Endothelial cell (in vitro differentiated cells): ENCODE measurements around the gene PIF1. TPM values are rescaled to one million over a fixed set of nuclear protein-coding genes. Genes with fewer than 3 reads are reported as not detected.
A peak's percentile ranks its signal among the peaks of the same experiment; 100 is the strongest.
"Not testable (repeated sequence)": the region's sequence is repeated elsewhere in the genome, so short reads cannot be mapped to it uniquely, and the experiment has no call there.

ENCODE experiments used
- DNase-seq: peaks from one replicate; pipeline ENCODE4 v3.0.0; 2021; ENCODE audit warnings: low spot score
- H3K27ac Mint-ChIP-seq: one replicate; pipeline ENCODE4 v1.8.0; 2021; ENCODE audit warnings: mixed read lengths, inconsistent platforms; ENCODE audit not compliant: unreplicated experiment
- H3K27me3 Mint-ChIP-seq: one replicate; pipeline ENCODE4 v1.8.0; 2021; ENCODE audit warnings: mild to moderate bottlenecking, moderate library complexity, mixed read lengths, inconsistent platforms; ENCODE audit not compliant: unreplicated experiment
- H3K36me3 Mint-ChIP-seq: one replicate; pipeline ENCODE4 v1.8.0; 2021; ENCODE audit warnings: mild to moderate bottlenecking, low read depth, mixed read lengths, inconsistent platforms; ENCODE audit not compliant: unreplicated experiment
- H3K4me1 Mint-ChIP-seq: one replicate; pipeline ENCODE4 v1.8.0; 2021; ENCODE audit warnings: mild to moderate bottlenecking, mixed read lengths, inconsistent platforms; ENCODE audit not compliant: unreplicated experiment
- H3K4me3 Mint-ChIP-seq: one replicate; pipeline ENCODE4 v1.8.0; 2021; ENCODE audit warnings: mild to moderate bottlenecking, mixed read lengths, inconsistent platforms; ENCODE audit not compliant: unreplicated experiment
- H3K9me3 Mint-ChIP-seq: one replicate; pipeline ENCODE4 v1.8.0; 2021; ENCODE audit warnings: mixed read lengths, inconsistent platforms; ENCODE audit not compliant: unreplicated experiment
- total RNA-seq: library from RNA; stranded (reverse); fragmentation: NEBNext Ultra II Directional; extraction: Animal tissue kit (Norgen Biotek cat#: 25700); gene quantifications from one replicate; pipeline ENCODE4 v1.2.1, GENCODE V29; 2021; ENCODE audit not compliant: unreplicated experiment
- TF ChIP-seq, protein P1 (sequence below): fragments of 200-600 bp; sonication (generic); IDR thresholded peaks from one replicate; pipeline ENCODE4 v1.5.0; 2021; ENCODE audit warnings: antibody characterized with exemption; ENCODE audit not compliant: unreplicated experiment

The PIF1 gene
- total RNA-seq, 1 donor from 2014 or later, result 4.8 TPM

DNA sequence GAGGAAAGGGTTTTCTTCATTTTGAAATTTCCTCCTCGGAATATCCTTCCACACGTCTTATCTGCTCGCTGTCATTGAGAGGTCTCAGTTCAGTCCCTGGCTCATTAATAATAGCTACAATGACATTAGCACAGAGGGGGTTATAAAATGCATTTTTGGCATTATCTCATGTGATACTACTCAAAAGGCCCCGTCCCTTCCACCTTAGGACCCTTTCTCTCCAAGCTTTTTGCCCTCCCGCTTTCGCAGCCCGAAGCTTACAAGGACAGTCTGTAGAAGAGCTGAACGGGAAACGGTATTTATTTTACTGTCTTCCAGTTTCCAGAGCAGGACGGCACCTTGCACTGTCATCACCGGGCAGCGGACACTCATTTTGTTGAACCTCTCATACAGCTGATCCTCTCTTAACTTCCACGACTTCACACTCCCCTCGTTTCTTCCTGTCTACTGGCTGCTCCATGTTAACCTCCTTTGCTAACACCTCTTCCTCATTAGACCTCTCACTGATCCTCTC is 10.6 kb upstream of the PIF1 start:
- Mint-ChIP-seq H3K27me3 (peaks cover 10% of the 10 kb centered on the region), H3K4me1 (peaks cover 23% of the 10 kb centered on the region), H3K27ac (peak overlapping the region; percentile 34), H3K4me3 (peak overlapping the region; percentile 35), H3K9me3 (no peaks in the 10 kb centered on the region), H3K36me3 (peaks cover 3% of the 10 kb centered on the region)
- TF ChIP-seq, protein P1, sequence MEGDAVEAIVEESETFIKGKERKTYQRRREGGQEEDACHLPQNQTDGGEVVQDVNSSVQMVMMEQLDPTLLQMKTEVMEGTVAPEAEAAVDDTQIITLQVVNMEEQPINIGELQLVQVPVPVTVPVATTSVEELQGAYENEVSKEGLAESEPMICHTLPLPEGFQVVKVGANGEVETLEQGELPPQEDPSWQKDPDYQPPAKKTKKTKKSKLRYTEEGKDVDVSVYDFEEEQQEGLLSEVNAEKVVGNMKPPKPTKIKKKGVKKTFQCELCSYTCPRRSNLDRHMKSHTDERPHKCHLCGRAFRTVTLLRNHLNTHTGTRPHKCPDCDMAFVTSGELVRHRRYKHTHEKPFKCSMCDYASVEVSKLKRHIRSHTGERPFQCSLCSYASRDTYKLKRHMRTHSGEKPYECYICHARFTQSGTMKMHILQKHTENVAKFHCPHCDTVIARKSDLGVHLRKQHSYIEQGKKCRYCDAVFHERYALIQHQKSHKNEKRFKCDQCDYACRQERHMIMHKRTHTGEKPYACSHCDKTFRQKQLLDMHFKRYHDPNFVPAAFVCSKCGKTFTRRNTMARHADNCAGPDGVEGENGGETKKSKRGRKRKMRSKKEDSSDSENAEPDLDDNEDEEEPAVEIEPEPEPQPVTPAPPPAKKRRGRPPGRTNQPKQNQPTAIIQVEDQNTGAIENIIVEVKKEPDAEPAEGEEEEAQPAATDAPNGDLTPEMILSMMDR, result no peak
- no peak for DNase-seq

GRCh38 chr15:64833690-64834089 is 8.2 kb upstream of the PIF1 start:
- Mint-ChIP-seq H3K4me3 (no peak overlapping the region), H3K4me1 (peaks cover 21% of the 10 kb centered on the region), H3K27me3 (peaks cover 3% of the 10 kb centered on the region), H3K36me3 (peaks cover under 1% of the 10 kb centered on the region), H3K9me3 (no peaks in the 10 kb centered on the region), H3K27ac (no peak overlapping the region)
- TF ChIP-seq, protein P1, result no peak
- DNase-seq, result no peak

DNA sequence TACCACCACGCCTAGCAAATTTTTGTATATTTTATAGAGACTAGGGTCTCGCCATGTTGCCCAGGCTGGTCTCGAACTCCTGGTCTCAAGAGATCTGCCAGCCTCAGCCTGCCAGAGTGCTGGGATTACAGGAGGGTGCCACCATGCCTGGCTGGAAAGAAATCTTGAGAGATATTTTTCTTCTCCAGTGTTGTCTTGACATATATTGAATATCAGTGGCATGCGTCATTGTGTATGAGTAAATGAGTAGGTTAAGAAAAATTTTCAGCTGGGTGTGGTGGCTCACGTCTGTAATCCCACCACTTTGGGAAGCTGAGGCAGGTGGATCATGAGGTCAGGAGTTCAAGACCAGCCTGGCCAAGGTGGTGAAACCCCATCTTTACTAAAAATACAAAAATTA is 3.5 kb upstream of the PIF1 start:
- Mint-ChIP-seq H3K27ac (no peak overlapping the region), H3K36me3 (no peaks in the 10 kb centered on the region), H3K4me1 (peaks cover 18% of the 10 kb centered on the region), H3K4me3 (no peak overlapping the region), H3K9me3 (no peaks in the 10 kb centered on the region), H3K27me3 (peaks cover 3% of the 10 kb centered on the region)
- TF ChIP-seq, protein P1, result no peak
- no peak for DNase-seq

- peaks cover 6% of the 10 kb centered on the region for H3K36me3 Mint-ChIP-seq
- no peak overlapping the region for H3K27ac Mint-ChIP-seq
- peaks cover 3% of the 10 kb centered on the region for H3K27me3 Mint-ChIP-seq
- TF ChIP-seq, protein P1, result no peak
- peaks cover 25% of the 10 kb centered on the region for H3K4me1 Mint-ChIP-seq
- DNase-seq, result no peak
- H3K9me3 Mint-ChIP-seq, result no peaks in the 10 kb centered on the region
- H3K4me3 Mint-ChIP-seq, result peak overlapping the region; percentile 90
Observed at GRCh38 chr15:64824929-64825430, 467 bp downstream of the PIF1 start.

DNA sequence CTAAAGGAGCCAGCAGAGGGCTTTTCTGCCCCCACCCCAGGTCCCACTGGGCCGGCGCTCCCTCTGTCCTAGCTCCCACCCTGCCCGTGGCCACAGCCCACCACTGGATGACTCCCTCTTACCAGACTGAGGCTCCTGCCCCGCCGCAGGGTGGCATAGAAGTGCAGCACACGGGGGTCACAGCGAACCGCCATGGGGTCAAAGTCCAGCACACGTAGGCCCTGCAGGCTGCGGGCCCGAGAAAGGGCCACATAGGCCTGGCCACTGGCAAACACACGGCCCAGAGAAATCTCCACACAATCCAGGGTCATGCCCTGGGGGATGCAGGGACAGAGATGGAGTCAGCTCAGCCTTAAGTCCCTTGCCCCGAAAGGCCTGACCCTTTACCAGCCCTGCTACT is 9.0 kb downstream of the PIF1 start:
- Mint-ChIP-seq H3K36me3 (no peaks in the 10 kb centered on the region), H3K4me3 (no peak overlapping the region), H3K27me3 (peaks cover 1% of the 10 kb centered on the region), H3K4me1 (peaks cover 5% of the 10 kb centered on the region), H3K9me3 (no peaks in the 10 kb centered on the region), H3K27ac (no peak overlapping the region)
- TF ChIP-seq, protein P1, result no peak
- no peak for DNase-seq

DNA sequence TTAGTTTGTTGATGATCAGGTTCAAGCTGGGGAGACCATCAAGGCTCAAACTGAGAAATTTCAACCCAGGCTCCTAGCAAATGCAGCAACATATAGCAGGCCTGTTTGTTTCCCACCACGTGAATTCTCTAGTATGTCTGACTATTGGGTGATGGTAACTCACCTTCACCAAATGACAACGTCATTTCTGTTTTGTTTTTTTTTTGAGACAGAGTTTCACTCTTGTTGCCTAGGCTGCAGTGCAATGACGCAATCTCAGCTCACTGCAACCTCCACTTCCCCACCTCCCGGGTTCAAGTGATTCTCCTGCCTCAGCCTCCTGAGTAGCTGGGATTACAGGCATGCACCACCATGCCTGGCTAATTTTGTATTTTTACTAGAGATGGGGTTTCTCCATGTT is 10.5 kb downstream of the PIF1 start:
- not testable (repeated sequence) for H3K4me3 Mint-ChIP-seq, DNase-seq, H3K9me3 Mint-ChIP-seq, H3K27me3 Mint-ChIP-seq, H3K36me3 Mint-ChIP-seq, H3K27ac Mint-ChIP-seq
- peaks cover 12% of the 10 kb centered on the region for H3K4me1 Mint-ChIP-seq

GRCh38 chr15:64814283-64814682 is 11.2 kb downstream of the PIF1 start:
- not testable (repeated sequence) for H3K4me3 Mint-ChIP-seq, H3K9me3 Mint-ChIP-seq, H3K36me3 Mint-ChIP-seq, H3K27ac Mint-ChIP-seq, H3K27me3 Mint-ChIP-seq, DNase-seq
- peaks cover 12% of the 10 kb centered on the region for H3K4me1 Mint-ChIP-seq
